Activated CD8-positive, alpha-beta memory T cell treated with anti-CD3 and anti-CD28 coated beads, Interleukin-2, amount 50 U/mL, for 4 hours (primary cell): ENCODE measurements around the gene C1orf105.
"Not testable (repeated sequence)": the region's sequence is repeated elsewhere in the genome, so short reads cannot be mapped to it uniquely, and the experiment has no call there.

ENCODE experiments used
- DNase-seq: peaks from one replicate; pipeline ENCODE4 v3.0.0-alpha.2; 2020

C1orf105 gene

GRCh38 chr1:172466795-172467407 is 46.4 kb downstream of the C1orf105 start:
- DNase-seq = no peak

DNA sequence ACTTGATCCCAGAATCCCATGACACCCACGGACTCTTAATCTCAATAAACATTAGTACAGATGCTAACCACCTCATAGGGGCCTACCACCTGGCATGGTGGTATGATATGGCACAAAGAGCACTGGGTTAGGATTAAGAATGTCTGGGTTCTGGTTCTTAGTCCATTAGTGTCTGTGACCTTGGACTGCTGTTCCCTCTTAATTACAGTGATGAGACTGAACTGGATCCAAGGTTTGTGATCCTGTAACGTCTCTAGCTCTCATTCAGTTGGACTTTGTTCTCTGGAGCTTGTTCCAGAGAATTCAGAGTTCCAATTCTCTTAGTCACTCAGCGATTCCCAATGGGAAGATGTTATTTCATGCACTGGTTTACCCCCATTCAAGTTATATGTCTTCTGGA is 47.0 kb downstream of the C1orf105 start:
- DNase-seq = no peak

- DNase-seq = no peak
Measured at GRCh38 chr1:172468296-172468695, 47.8 kb downstream of the C1orf105 start.

DNA sequence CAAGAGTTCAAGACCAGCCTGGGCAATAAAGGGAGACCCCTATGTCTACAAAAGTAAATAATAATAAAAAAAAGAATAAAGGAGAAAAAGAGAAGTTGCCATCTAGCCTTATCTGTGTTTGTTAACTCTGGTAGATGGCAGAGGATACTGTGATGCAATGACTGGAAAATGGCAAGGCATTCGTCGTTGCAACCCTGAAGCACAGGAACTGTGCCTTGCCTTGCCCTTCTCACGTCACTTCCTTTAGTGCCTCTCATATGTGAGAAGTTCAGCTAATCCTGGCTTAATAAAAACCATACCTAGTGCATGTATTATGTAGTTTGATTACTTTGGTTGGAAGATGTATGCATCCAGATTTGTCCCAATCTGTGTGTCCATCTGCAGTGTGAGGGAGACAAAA is 49.2 kb downstream of the C1orf105 start:
- no peak for DNase-seq

GRCh38 chr1:172470149-172470548 is 49.7 kb downstream of the C1orf105 start:
- DNase-seq = no peak

- DNase-seq = no peak
Measured at GRCh38 chr1:172471666-172472065, 51.2 kb downstream of the C1orf105 start.

GRCh38 chr1:172472495-172472894 is 52.0 kb downstream of the C1orf105 start:
- DNase-seq = no peak

DNA sequence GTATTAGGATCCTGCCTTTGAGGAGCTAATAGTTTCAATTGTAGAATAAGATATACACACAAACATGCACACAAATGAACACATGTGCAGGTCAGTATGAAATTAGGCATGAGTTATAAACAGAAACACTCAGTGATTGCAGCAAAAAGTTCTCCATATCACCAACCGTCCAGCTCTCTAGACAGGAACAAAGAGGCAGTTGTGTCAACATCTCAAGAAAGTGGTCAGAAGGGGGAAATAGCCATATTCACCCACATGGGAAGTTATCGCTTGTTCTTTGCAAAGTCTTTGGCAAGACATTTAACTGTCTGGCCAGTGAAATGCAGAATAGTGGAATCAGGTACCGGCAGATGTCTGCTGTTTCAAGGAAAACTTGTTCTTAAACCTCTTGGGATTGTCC is 52.8 kb downstream of the C1orf105 start:
- DNase-seq = no peak

DNA sequence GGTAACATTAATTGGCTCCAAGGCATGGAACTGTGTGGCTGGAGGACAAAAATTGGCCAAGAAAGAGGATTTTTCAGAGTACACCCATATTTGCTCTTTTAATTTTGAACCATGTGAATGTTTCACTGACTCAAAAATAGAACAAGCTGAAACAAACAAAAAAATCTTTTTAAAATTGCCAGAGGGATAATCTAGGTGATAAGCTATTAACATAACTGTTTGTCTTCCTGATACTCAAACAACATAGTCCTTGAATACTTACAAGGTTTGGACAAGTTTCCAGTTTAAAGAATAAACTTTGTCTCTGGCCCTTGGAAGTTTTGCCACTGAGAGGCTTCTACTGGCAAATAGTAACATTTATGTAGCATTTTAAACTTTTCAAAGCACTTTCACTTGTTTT is 53.4 kb downstream of the C1orf105 start:
- DNase-seq = no peak

GRCh38 chr1:172476218-172476811 is 55.8 kb downstream of the C1orf105 start:
- no peak for DNase-seq

DNA sequence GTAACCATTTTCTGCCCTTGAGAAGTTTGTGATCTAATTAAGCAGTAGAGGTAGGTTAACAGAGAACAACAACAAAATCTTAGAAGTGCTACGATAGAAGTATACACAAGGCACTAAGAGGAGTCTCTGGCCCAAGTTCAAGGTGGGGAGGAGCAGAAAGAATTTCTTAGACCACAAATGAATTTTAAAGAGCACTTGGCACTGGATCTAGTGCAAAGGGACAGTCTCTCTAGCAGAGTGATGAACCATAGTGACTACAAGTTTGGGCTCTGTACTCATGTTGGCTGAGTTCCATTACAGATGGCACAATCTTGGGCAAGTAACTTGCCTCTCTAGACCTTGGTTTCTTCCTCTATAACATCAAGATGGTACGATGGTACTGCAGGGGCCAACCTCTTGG is 56.7 kb downstream of the C1orf105 start:
- DNase-seq = no peak

GRCh38 chr1:172477741-172478140 is 57.3 kb downstream of the C1orf105 start:
- no peak for DNase-seq

DNA sequence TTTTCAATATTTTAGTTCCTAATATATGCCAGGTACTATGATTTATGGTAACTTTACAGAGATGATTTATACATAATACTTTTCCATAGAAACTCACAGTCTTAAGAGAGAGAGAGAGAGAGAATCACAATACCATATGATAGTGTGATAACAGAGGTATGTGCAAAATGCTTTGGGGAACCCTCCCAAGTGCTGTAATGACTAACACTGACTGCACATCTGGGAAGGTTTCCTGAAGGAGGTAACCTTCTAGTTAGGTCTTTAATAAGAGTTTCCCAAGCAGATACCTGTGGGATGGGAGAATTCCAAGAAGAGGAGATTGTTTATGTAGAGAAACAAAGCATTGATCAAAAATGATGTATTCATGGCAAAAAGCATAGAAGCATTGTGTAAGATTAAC is 58.0 kb downstream of the C1orf105 start:
- DNase-seq = no peak

DNA sequence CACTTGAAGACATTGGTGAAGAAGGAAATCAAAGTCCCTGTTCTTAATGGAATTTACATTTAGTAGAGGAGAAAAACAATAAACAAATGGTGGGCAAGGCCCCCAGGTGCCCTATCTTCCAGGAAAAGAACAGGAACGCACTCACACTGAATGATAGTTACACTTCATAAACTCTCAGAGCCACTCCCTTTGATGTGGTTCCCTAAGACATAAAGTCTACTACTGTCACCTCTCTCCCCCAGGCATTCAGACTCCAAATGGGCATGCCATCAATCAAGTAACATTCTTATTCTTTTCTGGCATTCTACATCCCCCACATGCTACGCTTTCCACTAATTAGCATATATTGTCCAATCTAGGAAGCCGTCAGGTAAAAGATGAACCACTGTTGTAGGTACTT is 59.9 kb downstream of the C1orf105 start:
- no peak for DNase-seq

DNA sequence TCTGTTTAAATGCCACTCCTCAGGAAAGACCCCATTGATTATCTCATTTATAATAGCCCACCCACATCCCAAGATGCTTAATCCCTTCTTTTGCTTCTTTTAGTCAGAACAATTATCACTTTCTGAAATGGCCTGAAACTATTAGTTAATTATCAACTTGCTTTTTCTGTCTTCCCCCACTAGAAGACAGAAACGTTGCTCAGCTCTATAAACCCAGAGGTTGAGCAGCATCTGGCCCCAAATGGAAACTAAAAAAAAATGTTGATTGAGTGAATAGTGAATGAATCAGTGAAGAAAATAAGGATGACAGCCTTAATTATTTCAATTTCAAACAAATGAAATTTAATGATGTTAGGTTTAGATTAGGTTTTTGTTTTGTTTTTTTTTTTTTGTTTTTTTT is 61.6 kb downstream of the C1orf105 start:
- DNase-seq = no peak

DNA sequence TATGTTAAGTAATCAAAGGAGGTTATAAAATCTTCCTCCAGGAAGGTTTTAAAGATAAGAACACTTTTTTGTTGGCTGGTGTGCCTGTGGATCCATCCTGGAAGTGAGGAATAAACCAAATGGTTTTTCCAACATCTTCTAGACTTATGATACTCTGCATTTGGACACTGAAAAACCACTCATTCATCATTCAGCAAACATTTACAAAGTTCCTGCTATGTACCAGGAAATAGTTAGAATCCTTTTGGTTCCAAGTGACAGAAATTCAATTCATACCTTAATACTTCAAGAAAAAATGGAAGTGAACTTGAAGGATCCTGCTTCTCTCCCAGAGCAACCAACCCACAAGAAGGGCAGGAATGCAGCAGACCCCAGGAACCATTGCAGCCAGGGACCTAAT is 63.0 kb downstream of the C1orf105 start:
- no peak for DNase-seq

GRCh38 chr1:172484252-172484651 is 63.8 kb downstream of the C1orf105 start:
- DNase-seq = no peak

- no peak for DNase-seq
Measured at GRCh38 chr1:172485626-172486025, 65.1 kb downstream of the C1orf105 start.

- no peak for DNase-seq
Measured at GRCh38 chr1:172486805-172487454, 66.4 kb downstream of the C1orf105 start.

DNA sequence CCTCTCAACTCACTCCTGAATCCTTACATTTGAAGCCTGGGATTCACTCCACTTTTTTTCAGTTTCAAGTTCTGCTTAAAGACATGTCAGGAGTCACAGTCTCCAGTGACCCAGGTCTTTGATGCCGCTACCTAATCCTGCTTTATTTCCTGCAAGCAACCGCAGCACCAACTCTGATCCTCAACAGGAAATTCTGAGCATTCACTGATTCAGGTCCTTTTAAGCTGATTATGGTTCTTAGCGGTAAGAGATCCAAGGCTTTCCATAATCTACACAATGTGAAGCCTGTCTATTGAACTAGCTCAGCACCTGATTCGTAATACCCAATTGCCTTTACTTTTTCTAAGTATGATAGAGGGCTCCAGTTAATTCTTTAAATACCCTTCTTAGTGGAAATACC is 67.1 kb downstream of the C1orf105 start:
- DNase-seq = no peak

GRCh38 chr1:172488393-172488792 is 67.9 kb downstream of the C1orf105 start:
- no peak for DNase-seq

DNA sequence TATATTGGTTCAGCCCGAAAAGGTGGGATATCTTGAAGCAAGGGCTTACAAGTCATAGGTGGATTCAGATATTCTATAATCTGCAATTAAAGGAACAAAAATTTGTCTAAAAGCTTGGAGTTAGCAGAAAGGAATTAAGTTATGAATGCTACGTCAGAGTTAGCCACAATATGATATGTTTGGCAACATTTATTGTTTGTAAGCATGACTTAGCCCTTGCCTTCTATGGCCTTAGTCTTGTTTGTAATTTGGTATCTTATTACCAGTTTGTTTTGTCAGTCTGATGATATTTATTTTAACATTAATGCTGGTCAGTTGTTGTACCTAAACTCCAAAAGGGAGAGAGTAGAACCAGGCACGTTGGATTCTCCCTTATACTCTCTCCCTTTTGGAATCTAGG is 69.4 kb downstream of the C1orf105 start:
- no peak for DNase-seq

DNA sequence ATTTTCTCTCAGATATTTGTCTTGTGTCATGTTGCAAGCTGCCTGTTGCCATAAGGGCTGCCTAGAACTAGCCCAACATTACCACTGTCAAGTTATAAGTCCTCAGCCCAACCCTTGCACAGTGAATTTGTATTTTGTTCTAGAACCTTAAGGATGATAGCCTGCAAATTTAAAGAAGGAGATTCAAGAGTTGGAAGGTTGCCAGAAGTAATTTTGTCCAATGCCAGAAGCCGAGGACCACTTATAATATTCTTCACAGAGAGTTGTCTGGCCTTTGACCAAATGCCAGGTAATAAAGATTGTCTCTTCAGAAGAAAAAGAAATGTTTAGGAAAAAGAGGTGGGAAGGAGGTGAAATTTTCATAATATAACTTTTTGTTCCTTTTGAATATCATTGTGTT is 71.9 kb downstream of the C1orf105 start:
- no peak for DNase-seq

GRCh38 chr1:172494166-172494565 is 73.7 kb downstream of the C1orf105 start:
- DNase-seq = no peak

GRCh38 chr1:172496127-172496526 is 75.6 kb downstream of the C1orf105 start:
- DNase-seq = not testable (repeated sequence)
